DMS153 (cell line): ENCODE data around the gene PEX16.

ENCODE experiments used
- DNase-seq: peaks from one replicate; lab custom pipeline; 2025; lab: John Stamatoyannopoulos, UW

Gene PEX16

DNA sequence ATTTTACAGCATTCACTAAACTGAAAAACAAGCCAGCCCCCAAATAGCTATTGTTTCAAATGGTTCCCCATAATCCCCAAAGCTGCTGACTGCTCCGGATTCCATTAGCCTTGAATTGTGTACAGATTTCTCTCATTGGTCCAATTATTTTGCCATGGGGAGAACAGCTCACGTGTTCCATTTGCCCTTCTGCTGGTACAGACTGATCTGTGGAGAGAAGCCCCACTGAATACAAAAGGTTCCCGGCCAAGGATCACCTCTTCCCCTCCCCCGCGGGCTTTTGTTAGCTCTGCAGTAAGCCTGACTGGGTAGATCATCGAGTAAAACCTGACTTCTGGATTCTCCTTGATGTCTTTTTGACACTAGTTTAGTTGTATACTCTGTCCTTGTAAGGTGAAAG, 41.3 kb downstream of the PEX16 start:
- no peak for DNase-seq

- DNase-seq, result peak; percentile 35
Observed at GRCh38 chr11:45872651-45873356, 44.9 kb downstream of the PEX16 start.

- DNase-seq, result no peak
Observed at GRCh38 chr11:45871638-45872037, 46.0 kb downstream of the PEX16 start.

- DNase-seq, result no peak
Observed at GRCh38 chr11:45870706-45871105, 47.0 kb downstream of the PEX16 start.

GRCh38 chr11:45869551-45869950, 48.1 kb downstream of the PEX16 start:
- no peak for DNase-seq

- no peak for DNase-seq
Observed at GRCh38 chr11:45864041-45864440, 53.6 kb downstream of the PEX16 start.

DNA sequence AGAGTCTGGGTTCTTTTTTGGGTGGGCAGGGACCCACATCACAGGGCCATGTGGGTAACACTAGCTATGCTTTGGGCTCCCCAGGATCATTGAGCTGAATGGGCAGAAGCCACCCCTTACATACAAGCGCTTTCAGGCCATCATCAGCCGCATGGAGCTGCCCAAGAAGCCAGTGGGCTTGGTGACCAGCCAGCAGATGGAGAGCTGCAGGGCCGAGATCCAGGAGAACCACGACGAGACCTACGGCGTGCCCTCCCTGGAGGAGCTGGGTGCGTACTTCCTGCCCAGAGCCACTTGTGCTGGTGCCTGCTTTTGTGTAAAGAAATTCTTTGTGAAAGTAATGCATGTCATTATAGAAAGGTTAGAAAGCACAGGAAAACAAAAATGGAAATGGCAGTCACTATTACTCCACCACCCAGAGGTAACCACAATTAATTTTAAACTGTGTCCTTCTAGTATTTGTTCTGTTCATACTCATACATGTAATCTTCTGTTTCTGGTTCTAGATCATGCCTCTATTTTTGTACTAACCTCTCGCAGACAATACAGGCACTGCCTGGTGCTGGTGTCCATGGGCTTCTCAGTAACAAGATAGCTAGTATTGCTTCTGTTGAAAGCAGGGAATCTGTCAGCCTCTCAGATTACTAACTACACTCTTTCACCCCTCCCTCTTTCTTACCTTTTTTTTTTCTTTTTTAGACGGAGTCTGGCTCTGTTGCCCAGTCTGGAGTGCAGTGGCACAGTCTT, 56.7 kb downstream of the PEX16 start:
- DNase-seq, result no peak

DNA sequence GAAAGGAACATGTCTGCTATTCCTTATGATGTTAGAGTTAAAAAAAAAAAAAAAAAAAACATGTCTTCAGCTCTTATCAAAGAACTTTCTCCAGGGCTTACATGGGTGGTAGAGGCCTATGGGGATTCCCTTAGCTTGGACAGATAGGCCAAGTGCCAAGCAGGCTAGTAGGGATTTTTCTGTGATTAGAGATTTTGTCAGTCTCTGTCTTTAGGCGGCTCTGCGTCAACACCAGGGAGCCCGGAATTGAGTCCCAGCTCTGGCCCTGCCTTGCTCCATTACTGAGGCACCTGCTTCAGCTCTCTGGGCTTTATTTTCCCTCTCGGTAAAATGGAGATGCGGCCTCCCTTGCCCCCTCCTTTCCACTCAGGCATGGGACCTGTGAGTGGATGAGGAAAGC, 57.3 kb downstream of the PEX16 start:
- no peak for DNase-seq
